ENCODE data around the gene RPRD2.
"Not testable (repeated sequence)": the region's sequence is repeated elsewhere in the genome, so short reads cannot be mapped to it uniquely, and the experiment has no call there.

The RPRD2 gene

DNA sequence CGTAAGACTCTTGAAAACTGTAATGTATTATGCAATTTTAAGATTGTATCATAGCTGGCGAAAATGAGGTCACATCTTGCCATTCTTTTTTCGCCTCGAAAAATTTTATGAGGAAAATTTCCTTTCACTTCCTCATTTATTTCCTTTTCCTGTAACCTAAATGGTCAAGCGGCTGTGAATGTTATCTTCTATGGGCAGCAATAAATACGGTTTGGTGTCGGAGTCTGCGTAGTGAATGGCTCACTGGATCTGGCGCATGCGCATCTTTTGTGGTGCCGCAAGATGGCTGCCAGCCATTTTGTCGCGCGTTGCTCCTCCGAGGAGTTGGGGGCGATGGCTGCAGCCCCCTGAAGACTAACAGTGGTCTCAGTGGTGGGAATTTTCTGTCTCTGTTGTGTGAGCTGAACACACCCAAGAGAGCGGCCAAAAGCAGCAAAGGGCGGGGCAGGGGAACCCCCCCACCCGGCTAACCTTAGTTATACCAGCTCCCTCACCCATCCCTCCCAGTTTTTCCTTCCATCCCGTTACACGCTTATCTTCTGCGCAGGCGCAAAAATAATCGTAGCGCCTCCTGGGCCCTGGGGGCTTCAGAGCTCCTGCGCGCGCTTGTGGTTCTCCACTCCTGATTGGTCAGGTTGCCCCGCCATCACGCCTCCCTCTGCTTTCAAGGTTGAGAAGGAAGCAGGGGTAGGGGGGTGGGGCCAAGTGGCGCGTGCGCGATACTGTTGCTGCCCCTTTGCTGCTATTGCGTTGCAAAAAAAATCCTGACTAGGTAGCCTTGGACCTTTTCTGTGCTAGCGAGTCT is at the start of gene RPRD2:
TSS of gene RPRD2 (plus strand) at position 722 of the 805 bp plus-strand sequence. CDS start 568 bp downstream, outside the sequence.
- peak; percentile 100 for DNase-seq

DNA sequence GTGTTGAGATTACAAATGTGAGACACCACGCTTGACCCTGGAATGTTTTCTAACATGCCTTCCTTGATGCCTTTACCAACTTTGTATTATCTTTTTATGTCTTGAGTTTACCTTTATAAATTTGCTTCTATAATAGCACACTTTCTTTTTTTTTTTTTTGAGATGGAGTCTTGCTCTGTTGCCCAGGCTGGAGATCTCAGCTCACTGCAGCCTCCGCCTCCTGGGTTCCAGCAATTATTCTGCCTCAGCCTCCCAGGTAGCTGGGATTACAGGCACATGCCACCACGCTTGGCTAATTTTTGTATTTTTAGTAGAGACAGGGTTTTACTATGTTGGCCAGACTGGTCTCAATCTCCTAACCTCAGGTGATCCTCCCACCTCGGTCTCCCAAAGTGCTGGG is 49.3 kb upstream of the RPRD2 start:
- not testable (repeated sequence) for DNase-seq

DNA sequence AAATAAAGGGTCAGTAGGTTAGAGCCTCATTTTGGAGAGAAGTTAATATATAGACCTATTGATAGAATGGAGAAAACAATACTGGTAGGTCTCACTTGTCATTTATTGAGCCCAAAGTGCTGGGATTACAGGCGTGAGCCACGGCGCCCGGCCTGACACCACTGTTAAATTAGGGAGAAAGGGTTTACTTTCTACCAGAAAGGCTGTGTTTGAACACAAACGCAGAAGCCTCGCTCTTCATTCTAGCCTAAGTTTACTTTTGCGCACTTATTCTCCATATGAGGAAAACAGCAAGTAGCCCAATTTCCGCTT is 43.3 kb upstream of the RPRD2 start:
- DNase-seq = no peak

DNA sequence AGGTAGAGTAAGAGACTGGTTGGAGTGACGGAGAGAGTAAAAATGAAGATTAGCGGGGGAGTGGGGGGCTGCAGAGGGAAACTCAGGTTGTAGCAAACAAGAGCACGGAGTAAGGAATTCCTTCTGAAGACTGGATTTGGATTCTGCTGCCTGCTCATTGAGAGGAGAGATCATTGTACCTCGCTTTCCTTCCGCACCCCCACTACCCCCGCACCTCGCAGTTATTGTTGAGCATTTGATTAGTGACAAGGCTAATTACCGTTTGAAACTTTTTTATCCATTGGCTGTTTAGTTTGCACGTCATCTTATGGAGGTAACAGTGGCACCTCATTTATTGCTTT is 42.2 kb upstream of the RPRD2 start:
- DNase-seq = no peak

DNA sequence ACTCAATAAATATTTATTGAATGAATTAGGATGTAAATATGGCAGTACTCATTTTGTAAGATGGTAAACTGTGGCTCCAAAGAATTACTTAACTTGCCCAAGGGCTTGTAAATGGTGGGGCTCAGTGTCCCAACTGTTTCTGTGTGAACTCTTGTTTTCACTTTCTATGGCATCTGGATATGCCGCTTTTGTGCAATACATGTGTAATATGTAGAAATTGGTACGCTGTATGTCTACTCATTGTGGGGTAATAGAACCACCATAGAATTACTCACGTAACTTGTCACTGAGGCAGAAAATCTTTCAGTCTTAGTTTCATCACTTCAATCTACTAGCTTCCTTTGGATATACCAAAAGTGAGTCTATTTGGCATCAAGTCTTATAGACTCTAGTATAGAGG is 41.6 kb upstream of the RPRD2 start:
- no peak for DNase-seq

DNA sequence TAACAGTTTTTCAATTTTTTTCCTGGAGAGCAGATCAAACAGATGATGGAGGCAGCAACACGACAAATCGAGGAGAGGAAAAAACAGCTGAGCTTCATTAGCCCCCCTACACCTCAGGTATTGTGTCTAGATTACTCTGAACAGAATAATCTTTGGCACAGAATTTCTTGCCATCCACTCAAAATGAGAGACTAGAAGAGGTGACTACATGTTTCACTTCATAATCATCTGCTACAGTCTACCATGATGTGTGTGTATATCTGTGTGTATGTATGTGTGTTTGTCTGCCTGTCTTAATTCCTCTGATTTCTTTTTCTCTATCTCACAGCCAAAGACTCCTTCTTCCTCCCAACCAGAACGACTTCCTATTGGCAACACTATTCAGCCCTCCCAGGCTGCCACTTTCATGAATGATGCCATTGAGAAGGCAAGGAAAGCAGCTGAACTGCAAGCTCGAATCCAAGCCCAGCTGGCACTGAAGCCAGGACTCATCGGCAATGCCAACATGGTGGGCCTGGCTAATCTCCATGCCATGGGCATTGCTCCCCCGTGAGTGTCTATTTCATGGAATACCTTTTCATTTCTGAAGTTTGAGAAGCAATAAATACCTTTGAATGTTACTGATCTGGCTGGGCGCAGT is 31.2 kb upstream of the RPRD2 start:
- no peak for DNase-seq

DNA sequence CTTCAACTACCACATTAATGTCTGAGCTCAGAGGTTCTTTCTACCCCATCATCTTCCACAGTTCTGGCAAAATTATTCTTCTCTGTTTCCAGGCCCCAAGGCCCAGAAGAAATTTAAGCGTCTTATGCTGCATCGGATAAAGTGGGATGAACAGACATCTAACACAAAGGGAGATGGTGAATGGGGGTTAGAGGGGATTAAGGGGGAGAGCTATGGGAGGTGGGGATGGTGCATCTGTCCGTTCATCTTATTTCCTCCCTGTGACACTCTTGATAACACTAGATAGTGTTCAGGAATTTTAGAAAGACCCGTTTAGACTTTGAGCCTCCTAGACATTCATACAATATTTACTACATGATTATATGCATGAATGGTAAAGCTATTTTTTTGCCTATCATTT is 17.6 kb upstream of the RPRD2 start:
- DNase-seq = no peak

DNA sequence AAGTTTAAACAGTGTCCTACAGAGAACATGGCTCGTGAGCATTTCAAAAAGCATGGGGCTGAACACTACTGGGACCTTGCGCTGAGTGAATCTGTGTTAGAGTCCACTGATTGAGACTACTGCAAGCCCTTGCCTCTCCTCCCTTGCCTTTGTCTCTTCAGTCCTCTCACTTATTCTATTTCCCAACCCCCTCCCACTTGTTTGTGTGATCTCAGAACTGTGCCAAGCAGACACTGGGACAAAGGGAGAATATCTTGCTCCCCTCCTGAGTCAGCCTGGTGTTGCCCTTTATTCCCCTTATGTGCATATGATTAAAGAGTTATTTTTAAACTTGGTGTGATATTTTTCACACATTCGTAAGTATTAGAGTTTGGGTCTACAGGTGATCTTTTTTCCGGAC is 11.1 kb upstream of the RPRD2 start:
- no peak for DNase-seq

DNA sequence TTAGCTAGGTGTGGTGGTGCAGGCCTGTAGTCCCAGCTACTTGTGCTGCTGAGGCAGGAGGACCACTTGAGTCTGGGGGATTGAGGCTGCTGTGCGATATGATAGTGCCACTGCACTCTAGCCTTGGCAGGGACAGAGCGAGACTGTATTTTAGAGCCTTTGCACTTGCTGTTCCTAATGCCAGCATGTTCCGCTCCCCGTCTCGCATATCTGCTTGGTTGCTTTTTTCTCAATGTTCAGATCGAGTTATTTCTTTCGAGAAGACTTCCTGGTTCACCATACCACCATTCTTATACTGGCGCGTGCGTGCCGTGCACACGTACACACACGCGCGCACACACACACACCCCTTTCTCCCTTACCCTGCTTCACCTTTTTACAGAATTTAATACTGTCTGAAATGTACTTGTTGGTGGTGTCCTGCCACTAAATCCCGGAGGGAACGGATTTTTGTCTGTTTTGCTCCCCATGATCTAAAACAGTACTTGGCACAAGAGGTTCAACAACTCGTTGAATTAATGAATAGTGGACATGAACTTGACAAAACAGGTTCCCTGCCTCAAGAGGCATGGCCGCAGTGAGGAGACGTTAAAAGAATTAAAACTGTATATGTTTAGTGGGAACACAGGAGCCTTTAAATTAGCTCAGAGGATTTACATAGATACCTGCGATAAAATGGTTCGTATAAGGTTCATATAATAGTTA is 1.1 kb upstream of the RPRD2 start:
- peak; percentile 7 for DNase-seq

DNA sequence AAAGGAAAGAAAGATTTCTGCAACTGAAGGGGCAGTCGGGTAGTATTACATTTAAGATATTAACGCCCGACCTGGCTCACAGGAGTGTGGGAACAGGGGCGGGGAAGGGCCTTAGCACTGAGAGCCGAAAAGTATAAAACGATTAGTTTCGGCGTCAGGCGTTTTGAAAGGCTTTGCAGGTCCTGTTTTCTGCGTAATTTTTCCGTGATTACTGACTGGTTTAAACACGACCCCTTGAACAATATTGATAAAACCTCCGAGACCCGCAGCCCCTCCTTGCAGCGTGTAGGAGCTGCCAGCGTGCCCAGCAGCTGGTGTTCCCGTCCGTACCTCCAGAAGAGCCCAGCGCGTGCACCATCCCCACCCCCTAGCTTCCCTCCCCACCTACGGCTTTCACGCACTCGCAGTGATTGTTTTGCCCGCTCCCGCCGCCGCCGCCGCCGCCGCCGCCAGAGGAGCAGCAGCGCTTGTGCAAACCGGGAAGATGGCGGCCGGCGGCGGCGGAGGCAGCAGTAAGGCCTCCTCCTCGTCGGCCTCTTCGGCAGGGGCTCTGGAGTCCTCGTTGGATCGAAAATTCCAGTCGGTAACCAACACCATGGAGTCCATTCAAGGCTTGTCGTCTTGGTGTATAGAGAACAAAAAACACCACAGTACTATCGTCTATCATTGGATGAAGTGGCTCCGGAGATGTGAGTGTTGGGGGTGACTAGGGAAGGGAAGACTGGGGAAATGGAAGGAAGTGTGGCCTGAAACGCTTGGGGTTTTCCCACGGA is 470 bp downstream of the RPRD2 start:
- peak; percentile 85 for DNase-seq

DNA sequence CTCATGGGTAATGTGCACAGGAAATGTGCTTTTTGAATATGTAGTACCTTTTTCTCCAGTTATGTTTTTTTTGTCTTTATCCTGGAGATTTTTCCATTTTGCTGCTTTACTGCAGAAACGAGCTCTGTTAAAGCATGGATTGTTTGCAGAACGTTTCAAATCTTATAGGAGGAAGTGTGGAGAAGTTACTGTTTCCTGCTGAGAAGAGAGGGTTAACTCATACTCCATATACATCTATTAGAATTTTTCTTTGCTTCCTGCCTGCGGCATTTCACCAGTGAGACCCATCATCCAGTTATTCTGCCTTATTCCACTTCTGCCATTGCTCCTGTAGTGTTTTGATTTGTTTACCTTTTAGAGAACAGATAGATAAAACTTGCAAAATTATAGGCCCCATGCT is 2.0 kb downstream of the RPRD2 start:
- DNase-seq = peak; percentile 10

DNA sequence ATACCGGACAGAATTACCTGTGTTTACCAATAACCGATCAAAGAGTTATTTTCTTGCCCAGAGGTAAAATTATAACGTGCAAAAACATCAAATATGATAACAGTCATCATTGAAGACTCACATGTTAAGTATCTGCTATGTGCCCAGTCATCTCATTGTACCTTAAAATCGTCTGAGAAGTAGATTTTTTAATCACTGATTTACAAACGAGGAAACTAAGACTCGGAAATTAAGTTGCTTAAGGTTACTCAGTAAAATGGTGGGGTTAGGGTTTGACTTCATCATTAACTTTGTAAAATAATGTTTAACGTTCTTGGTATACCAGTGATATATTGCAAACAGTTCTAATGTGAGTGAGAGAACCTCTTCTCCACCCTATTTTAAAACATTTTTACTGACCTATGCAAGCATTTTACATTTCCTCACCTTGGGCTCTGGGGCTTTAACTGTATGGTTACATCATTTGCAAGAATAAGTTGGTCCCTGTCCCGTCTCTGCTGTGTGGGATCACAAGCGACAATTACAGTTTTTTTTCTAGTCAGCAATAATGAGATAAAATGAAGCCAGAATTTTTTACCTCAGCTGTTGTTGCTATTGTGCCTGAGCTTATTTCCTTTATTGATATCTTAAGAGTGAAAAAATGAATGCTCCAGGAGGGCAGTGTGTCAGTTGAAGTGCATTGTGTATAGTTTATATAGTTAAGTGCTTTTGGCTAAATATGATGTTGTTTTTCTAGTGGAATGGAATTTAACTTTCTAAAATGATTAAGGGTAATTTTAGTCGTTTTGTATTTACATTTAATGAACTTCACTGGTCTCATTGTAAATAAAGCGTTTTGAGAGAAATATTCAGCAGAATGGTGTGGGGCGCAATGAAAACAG is 2.7 kb downstream of the RPRD2 start:
- DNase-seq = no peak

DNA sequence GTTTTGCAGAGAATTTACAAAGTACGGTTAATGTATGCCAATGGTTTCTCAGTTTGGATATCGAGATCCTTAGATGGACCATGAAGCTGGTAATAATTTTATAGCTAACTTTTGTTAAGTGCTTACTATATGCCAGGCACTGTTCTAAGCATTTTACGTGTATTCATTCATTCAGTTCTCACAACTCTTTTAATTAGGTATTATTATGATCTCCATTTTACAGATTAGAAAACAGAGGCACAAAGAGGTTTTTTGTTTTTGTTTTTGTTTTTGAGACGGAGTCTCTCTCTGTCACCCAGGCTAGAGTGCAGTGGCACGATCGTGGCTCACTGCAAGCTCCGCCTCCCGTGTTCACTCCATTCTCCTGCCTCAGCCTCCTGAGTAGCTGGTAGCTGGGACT is 7.2 kb downstream of the RPRD2 start:
- no peak for DNase-seq

DNA sequence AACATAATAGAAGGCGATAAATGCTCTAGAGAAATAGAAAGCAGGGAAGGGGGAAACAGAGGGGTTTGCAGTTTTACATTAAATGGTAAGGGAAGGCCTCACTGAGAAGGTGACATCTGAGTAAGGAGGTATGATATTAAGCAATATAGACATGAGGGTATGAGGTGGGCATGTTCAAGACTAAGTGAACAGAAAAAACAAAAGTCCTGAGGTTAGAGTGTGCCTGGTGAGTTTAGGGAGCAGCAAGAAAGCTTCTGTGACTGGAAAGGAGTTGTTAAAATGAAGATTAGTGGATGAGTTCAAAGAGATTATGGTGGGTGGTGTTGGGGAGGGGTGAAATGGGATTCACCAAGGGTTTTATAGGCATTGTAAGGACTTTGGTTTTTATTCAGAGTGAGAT is 8.6 kb downstream of the RPRD2 start:
- DNase-seq = no peak

DNA sequence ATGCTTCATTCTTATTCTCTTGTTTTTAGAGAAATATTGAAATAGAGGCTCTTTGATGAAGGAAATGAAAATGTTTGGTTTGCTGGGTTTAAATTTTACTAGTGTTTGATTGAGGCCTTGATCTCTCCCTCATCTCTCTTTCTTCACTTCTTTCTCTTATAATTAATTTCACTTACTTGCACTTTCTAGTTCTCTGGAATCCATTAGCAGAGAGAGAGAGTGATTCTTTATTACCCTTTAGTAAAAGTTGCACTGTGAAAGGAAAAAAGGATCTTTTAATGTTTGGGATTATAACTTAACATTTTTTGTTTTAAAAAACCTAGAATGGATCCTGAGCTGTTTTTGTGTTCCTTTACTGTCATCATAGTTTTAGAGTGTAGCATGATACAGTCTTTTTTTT is 12.2 kb downstream of the RPRD2 start:
- DNase-seq = no peak

DNA sequence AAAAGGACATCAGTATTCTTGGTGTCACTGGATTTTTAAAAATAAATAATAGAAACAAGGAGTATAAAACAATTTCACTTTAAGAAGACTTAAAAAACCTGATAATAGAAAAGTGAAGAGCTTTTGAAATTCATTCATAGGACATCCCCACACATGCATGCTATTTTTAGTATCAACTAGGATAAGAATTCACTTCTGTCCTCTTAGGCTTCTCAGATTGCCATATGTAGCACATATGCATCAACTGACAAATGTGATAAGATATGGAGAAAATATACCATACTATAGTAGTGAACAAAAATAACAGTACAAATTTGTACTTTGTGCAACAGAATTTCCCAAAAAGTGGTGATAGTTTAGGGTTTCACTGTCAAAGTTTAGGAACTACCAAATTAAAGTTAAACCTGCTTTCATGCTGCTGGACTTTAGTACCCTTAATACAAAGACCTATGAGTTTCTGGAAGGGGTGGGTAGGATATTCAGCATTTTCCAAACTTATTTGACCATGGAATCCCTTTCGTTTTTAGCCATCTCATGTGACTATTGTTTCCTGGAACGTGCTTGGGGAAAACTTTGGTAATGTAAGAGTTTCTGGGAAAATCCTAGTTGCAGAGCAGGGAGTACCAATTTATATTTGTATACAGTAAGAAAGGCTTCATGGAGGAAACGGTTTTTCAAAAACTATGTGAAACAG is 19.8 kb downstream of the RPRD2 start:
- no peak for DNase-seq

DNA sequence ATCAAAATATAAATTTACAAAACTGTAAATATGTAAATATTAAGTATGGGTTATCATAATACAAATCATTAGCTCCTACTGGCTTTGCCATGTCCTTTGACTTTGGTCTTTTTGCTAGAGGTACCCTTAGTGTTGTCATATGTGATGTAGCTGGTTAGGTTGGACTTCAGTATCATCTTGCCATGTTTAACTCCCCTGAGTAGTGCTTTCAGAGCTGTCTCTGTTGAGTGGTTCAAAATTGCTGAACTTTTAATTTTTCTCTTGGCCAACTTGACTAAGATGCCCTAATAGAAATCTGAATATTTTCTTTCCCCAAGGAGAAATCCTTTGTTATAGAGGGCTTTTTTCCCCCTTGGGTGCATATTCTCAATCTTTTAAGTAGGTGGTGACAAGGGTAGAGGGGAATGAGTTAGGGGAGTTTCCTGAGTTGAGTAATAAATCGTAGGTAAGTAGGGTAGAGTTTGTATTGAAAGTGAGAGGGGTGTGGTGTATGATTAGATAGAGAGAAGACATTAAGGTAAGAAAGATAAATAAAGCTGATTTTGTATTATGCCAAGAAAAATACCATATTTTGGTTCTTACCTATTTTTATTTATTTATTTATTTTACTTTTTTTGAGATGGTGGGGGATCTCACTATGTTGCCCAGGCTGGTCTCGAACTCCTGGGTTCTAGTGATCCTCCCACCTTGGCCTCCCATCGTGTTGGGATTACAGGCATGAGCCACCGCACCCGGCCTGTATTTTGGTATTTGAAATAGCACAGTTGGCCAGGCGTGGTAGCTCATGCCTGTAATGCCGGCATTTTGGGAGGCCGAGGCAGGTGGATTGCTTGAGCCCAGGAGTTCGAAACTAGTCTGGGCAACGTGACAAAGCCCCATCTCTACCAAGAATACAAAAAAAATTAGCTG is 21.8 kb downstream of the RPRD2 start:
- DNase-seq = no peak

DNA sequence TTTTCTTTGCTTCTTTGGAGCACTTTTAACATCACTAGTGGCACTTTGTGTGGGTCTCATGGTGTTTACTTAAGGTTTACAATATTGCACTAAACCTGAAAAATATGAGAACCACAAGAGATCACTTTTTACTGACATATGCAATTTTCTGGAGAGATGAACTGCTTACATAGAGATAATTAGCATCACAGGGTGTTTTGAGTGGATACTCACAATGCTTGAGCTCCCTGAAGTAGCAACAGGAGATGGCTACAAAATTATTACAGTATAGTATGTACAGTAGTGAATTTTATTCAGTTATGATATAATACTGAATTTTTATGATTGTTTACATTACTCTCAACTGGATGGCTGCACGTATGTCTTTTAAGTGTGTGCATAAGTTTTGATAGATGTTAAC is 22.6 kb downstream of the RPRD2 start:
- no peak for DNase-seq

DNA sequence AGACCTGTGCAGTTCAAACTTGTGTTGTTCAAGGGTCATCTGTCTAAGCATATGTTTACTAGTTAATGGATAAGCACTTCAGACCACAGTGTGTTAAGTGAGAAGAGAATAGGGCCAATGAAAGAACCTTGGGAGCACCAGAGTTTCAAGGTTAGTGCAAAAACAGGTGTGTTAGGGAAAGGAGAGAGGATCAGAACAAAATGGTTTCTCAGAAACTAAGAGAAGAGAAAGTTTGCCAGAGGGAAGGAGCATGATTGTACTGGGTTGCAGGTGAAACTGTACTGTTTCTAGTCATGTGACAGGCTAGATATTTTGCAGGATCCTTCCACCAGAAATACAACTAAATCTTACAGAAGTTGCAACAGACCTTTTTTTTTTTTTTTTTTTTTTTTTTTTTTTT is 23.3 kb downstream of the RPRD2 start:
- no peak for DNase-seq

DNA sequence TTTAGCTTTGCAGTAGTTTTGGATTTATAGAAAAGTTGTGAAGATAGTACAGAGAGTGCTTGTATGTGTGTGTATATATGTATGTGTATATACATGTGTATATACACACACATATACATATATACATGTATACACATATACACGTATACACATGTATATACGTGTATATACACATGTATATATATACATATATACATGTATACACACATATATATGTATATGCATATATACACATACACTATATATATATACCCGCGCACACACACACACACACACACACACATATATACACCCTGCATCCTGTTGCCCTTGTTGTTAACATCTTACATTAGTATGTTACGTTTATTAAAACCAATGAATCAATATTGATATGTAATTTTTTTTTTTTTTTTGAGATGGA is 24.3 kb downstream of the RPRD2 start:
- no peak for DNase-seq

DNA sequence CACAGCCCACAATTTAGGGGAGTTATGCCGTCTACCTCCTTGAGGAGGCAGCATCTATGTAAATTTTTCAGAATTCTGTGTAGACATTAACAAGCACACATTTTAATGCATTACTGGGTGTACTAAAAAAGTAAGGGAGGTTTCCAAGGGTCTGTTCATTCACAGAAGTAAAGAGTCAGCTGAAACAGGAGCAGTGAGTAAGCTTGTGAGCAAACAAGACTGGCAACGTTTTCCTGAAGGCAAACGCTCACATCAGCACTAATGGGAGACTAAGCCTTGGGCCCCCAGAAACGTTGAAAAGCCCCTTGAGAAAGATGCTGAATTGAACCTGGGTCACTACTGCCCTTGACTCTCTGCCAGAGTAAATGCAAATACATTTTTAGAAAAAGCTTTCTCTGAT is 25.7 kb downstream of the RPRD2 start:
- no peak for DNase-seq
